ENCODE data around the gene CORO2B.

The CORO2B gene

GRCh38 chr15:68565726-68566125 lies 13.1 kb upstream of the CORO2B start:
- H3K4me3 ChIP-seq (ENCODE audit: low read depth, low read length): no peak overlapping the region
- no peak for DNase-seq (ENCODE audit: low read depth)
- no peak for TF ChIP-seq CTCF (IDR thresholded peaks at IDR 0.05; ENCODE audit: insufficient read depth, low read depth, low read length, missing control alignments)

- no peak overlapping the region for H3K4me3 ChIP-seq (ENCODE audit: low read depth, low read length)
- DNase-seq (ENCODE audit: low read depth): no peak
- TF ChIP-seq CTCF (IDR thresholded peaks at IDR 0.05; ENCODE audit: insufficient read depth, low read depth, low read length, missing control alignments): no peak
Observed at GRCh38 chr15:68566377-68566954, 12.3 kb upstream of the CORO2B start.

DNA sequence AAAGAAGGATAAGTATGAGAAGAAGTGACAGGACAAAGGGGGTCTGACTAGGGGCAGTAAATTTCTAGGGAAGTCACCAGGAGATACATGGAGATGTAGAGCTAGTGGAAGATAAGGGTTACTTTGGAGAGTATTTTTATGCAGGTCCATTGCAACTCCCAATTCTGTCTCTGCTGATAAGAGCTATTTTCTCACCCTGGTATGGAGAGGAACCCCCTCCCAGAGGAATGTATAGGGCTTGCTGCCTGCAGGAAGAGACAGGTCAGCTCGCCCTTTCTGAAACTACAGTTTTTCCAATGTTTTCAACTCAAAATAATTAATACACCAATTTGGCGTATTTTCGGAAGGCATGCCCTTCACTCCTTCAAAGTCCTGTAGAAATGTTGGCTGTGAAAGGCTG lies 11.4 kb upstream of the CORO2B start:
- DNase-seq (ENCODE audit: low read depth): no peak
- no peak for TF ChIP-seq CTCF (IDR thresholded peaks at IDR 0.05; ENCODE audit: insufficient read depth, low read depth, low read length, missing control alignments)
- H3K4me3 ChIP-seq (ENCODE audit: low read depth, low read length): no peak overlapping the region

- H3K4me3 ChIP-seq (ENCODE audit: low read depth, low read length): no peak overlapping the region
- TF ChIP-seq CTCF (IDR thresholded peaks at IDR 0.05; ENCODE audit: insufficient read depth, low read depth, low read length, missing control alignments): no peak
- DNase-seq (ENCODE audit: low read depth): no peak
Observed at GRCh38 chr15:68570974-68571373, 7.8 kb upstream of the CORO2B start.

GRCh38 chr15:68571582-68571981 lies 7.2 kb upstream of the CORO2B start:
- no peak overlapping the region for H3K4me3 ChIP-seq (ENCODE audit: low read depth, low read length)
- no peak for TF ChIP-seq CTCF (IDR thresholded peaks at IDR 0.05; ENCODE audit: insufficient read depth, low read depth, low read length, missing control alignments)

DNA sequence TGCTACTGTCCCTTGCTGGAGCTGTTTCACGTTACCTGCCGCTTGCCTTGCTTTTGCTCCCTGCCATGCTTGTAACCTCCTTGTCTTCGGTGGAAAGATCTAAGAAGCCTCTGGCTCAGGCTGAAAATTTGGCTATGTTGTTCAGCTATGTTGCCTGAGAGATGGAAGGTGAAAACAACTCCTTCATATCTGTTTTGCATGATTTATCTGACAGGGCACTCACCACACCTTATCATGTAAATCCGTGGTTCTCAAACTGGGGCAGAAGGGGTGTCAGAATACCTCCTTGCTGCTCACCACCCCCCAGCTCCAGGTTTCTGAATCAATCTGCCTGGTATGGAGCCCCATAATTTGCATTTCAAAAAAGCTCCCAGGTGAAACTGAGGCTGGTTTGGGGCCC lies 6.5 kb upstream of the CORO2B start:
- no peak overlapping the region for H3K4me3 ChIP-seq (ENCODE audit: low read depth, low read length)
- TF ChIP-seq CTCF (IDR thresholded peaks at IDR 0.05; ENCODE audit: insufficient read depth, low read depth, low read length, missing control alignments): no peak
- no peak for DNase-seq (ENCODE audit: low read depth)

More at GRCh38 chr15:68571582-68571981, 7.2 kb upstream of the CORO2B start:
- no peak for DNase-seq (ENCODE audit: low read depth)

GRCh38 chr15:68572921-68573320 lies 5.9 kb upstream of the CORO2B start:
- DNase-seq (ENCODE audit: low read depth): no peak
- no peak overlapping the region for H3K4me3 ChIP-seq (ENCODE audit: low read depth, low read length)
- no peak for TF ChIP-seq CTCF (IDR thresholded peaks at IDR 0.05; ENCODE audit: insufficient read depth, low read depth, low read length, missing control alignments)

Measured in GM12865 (cell line).